Measurements from ENCODE around the gene GRIK5.
A peak's percentile ranks its signal among the peaks of the same experiment; 100 is the strongest.

The GRIK5 gene

DNA sequence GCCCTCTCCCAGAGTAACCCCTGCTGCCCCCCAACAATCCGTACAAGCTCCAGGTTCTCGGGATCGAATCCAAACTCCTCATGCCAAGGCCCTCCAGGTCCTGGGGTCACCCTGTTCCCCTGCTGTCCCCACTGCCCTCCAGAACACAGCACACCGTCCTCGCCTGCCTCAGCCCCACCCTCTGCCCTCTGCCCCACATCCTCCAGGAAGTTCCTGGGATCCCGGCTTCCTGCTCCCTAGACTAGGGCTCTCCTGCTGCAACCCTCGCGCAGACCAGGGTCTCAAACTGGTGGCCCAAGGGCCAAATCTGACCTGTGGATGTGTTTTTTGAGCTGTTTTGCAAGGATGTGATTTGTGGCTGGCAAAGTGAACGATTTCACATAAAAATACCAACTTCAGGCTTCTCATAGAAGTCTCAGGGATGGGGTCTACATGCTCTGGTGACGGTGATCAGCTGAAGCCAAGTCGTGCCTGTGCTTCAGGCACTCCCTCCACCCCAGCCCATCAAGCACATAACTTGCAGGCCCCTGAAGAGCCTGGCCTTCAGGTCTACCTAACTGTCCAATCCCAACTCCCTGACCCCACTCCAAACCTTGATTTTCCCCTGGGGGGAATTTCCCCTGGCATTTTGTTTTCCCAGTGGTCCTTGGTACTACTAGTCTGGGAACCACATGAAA lies 112.7 kb downstream of the GRIK5 start:
- H3K9ac ChIP-seq (ENCODE audit: low read depth, low read length) = no peak overlapping the region
- H3K9me3 ChIP-seq (ENCODE audit: insufficient read depth, low read depth, low read length) = no peaks in the 10 kb centered on the region
- H3K4me3 ChIP-seq (ENCODE audit: low read length) = no peak overlapping the region
- H3K27me3 ChIP-seq (ENCODE audit: insufficient read depth, low read length) = no peaks in the 10 kb centered on the region
- peaks cover 11% of the 10 kb centered on the region for H3K36me3 ChIP-seq (ENCODE audit: insufficient read depth, low read length)
- no peak overlapping the region for H3K27ac ChIP-seq (ENCODE audit: low read depth, low read length)
- 89% methylated on average over 11 of the region's 11 CpGs for WGBS
- peaks cover 5% of the 10 kb centered on the region for H3K4me1 ChIP-seq (ENCODE audit: insufficient read depth, low read length)

DNA sequence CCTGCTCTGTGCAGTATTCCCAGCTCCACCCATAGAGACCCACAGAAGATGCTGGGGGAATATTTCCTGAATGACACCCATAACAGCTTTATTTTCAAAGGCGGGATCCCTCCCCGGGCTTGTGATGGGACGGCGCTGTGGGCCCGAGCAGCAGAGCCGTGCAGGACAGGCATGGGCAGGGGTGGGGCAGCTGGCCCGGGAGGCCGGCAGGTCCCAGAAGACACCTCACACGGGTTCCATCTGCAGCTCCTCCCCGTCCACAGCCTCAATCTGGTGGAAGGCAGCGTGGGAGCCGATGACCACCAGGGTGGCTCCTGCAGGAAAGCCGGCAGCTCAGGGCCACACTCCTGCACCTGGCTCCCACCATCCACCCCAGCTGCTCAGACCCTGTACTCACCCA lies 113.4 kb downstream of the GRIK5 start:
- no peaks in the 10 kb centered on the region for H3K9me3 ChIP-seq (ENCODE audit: insufficient read depth, low read depth, low read length)
- 96% methylated on average over 13 of the region's 13 CpGs for WGBS
- H3K27me3 ChIP-seq (ENCODE audit: insufficient read depth, low read length) = no peaks in the 10 kb centered on the region
- no peak overlapping the region for H3K27ac ChIP-seq (ENCODE audit: low read depth, low read length)
- no peak overlapping the region for H3K4me3 ChIP-seq (ENCODE audit: low read length)
- no peak overlapping the region for H3K9ac ChIP-seq (ENCODE audit: low read depth, low read length)
- H3K36me3 ChIP-seq (ENCODE audit: insufficient read depth, low read length) = peaks cover 11% of the 10 kb centered on the region
- peaks cover 5% of the 10 kb centered on the region for H3K4me1 ChIP-seq (ENCODE audit: insufficient read depth, low read length)

DNA sequence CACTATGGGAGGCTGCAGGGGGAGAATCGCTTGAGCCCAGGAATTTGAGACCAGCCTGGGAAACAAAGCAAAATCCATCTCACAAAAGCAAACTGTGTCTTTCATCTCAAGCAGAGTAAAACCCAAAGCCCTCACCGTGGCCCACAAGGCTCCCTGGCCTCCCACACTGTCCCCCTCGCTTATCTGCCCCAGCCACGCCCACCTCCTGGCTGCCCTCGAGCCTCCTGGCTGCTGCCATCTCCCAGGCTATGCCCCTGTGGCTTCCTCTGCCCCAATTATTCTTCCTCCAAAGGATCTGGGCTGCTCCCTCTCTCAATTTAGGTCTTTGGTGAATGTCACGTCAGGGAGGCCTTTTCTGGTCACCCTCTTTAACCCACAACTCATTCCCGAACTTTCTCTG lies 114.5 kb downstream of the GRIK5 start:
- Histone ChIP-seq H3K9me3 (ENCODE audit: insufficient read depth, low read depth, low read length) (no peaks in the 10 kb centered on the region), H3K27ac (ENCODE audit: low read depth, low read length) (no peak overlapping the region), H3K4me3 (ENCODE audit: low read length) (no peak overlapping the region), H3K4me1 (ENCODE audit: insufficient read depth, low read length) (peaks cover 5% of the 10 kb centered on the region), H3K36me3 (ENCODE audit: insufficient read depth, low read length) (peaks cover 11% of the 10 kb centered on the region), H3K27me3 (ENCODE audit: insufficient read depth, low read length) (no peaks in the 10 kb centered on the region), H3K9ac (ENCODE audit: low read depth, low read length) (no peak overlapping the region)
- WGBS = 88% methylated on average over 7 of the region's 7 CpGs

DNA sequence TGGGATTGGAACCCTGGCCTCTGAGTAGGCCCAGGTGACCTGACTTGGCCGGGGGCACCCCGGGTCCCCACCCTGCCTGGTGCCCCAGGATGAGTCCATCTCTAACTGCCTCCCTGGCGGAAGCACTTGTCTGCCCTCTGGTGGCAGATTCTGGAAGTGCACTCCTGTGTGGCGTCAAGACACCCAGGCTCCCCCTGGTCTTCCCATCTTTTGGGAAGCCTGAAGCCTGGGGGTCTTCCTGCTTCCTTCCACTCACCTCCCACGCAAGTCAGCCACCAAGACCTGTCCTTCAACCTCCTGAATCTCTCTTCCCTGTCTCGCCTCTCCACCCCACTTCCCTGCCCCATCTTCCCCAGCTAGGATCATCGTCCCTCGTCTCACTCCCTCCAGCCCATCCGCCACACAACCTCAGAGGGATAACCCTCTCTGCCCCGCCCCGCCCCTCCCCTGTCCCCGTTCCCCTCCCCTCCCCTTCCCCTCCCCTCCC lies 118.3 kb downstream of the GRIK5 start:
- 7% methylated on average over 8 of the region's 12 CpGs for whole genome bisulfite sequencing
- no peaks in the 10 kb centered on the region for H3K9me3 ChIP-seq (ENCODE audit: insufficient read depth, low read depth, low read length)
- H3K9ac ChIP-seq (ENCODE audit: low read depth, low read length) = no peak overlapping the region
- no peak overlapping the region for H3K27ac ChIP-seq (ENCODE audit: low read depth, low read length)
- H3K4me3 ChIP-seq (ENCODE audit: low read length) = peak overlapping the region; percentile 39
- H3K36me3 ChIP-seq (ENCODE audit: insufficient read depth, low read length) = peaks cover 9% of the 10 kb centered on the region
- no peaks in the 10 kb centered on the region for H3K27me3 ChIP-seq (ENCODE audit: insufficient read depth, low read length)
- H3K4me1 ChIP-seq (ENCODE audit: insufficient read depth, low read length) = no peaks in the 10 kb centered on the region

All from HUES64 (cell line).